Right cardiac atrium (tissue), 5 donors: Measurements from ENCODE around the gene WDR53. TPM values are rescaled to one million over a fixed set of nuclear protein-coding genes. Genes with fewer than 3 reads are reported as not detected.
A peak's percentile ranks its signal among the peaks of the same experiment; 100 is the strongest.
"Not testable (repeated sequence)": the region's sequence is repeated elsewhere in the genome, so short reads cannot be mapped to it uniquely, and the experiment has no call there.

ENCODE experiments used
- ATAC-seq, 2 donors: fragments of 200-7000 bp; cut with Tn5 transposase; one replicate each; pipeline versions ENCODE4 v1.8.0 to v1.9.1; 2020; ENCODE audit warnings: moderate library complexity in 2 of 2, mild to moderate bottlenecking in 1 of 2
- DNase-seq, 3 donors: peaks; one replicate each; pipeline ENCODE4 v3.0.0-alpha.2; 2020
- H3K27ac ChIP-seq: one replicate; pipeline ENCODE4 v1.5.1; 2013; ENCODE audit warnings: mild to moderate bottlenecking, low read length, control low read depth, moderate library complexity
- H3K27me3 ChIP-seq: one replicate; pipeline ENCODE4 v1.6.1; 2013; ENCODE audit not compliant: control insufficient read depth, insufficient read depth
- H3K4me1 ChIP-seq: one replicate; pipeline ENCODE4 v1.6.1; 2013; ENCODE audit warnings: low read length; ENCODE audit not compliant: control insufficient read depth, insufficient read depth
- H3K4me3 ChIP-seq: one replicate; pipeline ENCODE4 v1.5.1; 2013; ENCODE audit warnings: low read length, control low read depth
- H3K9me3 ChIP-seq: one replicate; pipeline ENCODE4 v1.6.1; 2013; ENCODE audit warnings: low read length; ENCODE audit not compliant: control insufficient read depth
- WGBS: extraction: QIAGEN DNeasy Blood & Tissue Kit; methylation state at CpG from one replicate; pipeline ENCODE4 v1.1.7; 2013; 5-methylcytosine and 5-hydroxymethylcytosine counted together
- intact Hi-C, 4 donors: fragments of 100-400 bp; cut with DNase I; formaldehyde crosslinking; loops; one replicate each; pipeline versions ENCODE4 v1.11.0 to v1.14.0; 2022 to 2023
- polyA plus RNA-seq: library from polyadenylated mRNA; stranded (reverse); fragments of 200-250 nt; gene quantifications from one replicate; pipeline ENCODE4 v1.2.3, GENCODE V29; 2013
- total RNA-seq, 4 donors: library from RNA; stranded (reverse); fragmentation: NEBNext Ultra II Directional; extraction: Animal tissue kit (Norgen Biotek cat#: 25700); gene quantifications; one replicate each; pipeline ENCODE4 v1.2.1, GENCODE V29; 2021
- donor health status: healthy with polysubstance abuse.
- donor health status: DM: no; HTN: yes; CAD: no.
- donor health status: DM: no; HTN: no; CAD: no.
- donor health status: DM: no; HTN: yes; CAD: no; lungs with severe emphysema.
- donor health status: DM: yes; HTN: yes; CAD: no.

Gene WDR53
- total and polyA plus RNA-seq, 5 donors = 8.3 to 10.3 (median 10.2) TPM

- DNase-seq (no peak), ATAC-seq (no peak)
- H3K4me1 ChIP-seq = no peaks in the 10 kb centered on the region
- H3K27ac ChIP-seq = no peak overlapping the region
- no peaks in the 10 kb centered on the region for H3K27me3 ChIP-seq
- 91% methylated on average over 2 of the region's 2 CpGs for WGBS
- intact Hi-C loops = loop anchor here in 2 of 4 donors (10.0 kb wide), 2 partner anchors 252 to 262 kb away; no protein-coding TSS in a partner anchor
- no peak overlapping the region for H3K4me3 ChIP-seq
- peaks cover 5% of the 10 kb centered on the region for H3K9me3 ChIP-seq
Observed at GRCh38 chr3:196517162-196517800, 51.1 kb downstream of the WDR53 start.

GRCh38 chr3:196514913-196515621 lies 53.3 kb downstream of the WDR53 start, which contains the start of gene SMCO1:
Gene SMCO1, minus strand, starts transcription at chr3:196515346. Its CDS starts 137 bp downstream, at chr3:196515209.
- ATAC-seq (peak; percentile 77 to 84), DNase-seq (no peak)
- Histone ChIP-seq H3K27me3 (no peaks in the 10 kb centered on the region), H3K4me3 (peak within 1 kb of the TSS; percentile 26), H3K4me1 (no peaks in the 10 kb centered on the region), H3K27ac (peak within 1 kb of the TSS; percentile 77), H3K9me3 (peaks cover 5% of the 10 kb centered on the region)
- 74% methylated on average over 10 of the region's 10 CpGs for WGBS
- intact Hi-C loops = loop anchor here in 2 of 4 donors (10.0 kb wide), 2 partner anchors 250 to 260 kb away; no protein-coding TSS in a partner anchor

GRCh38 chr3:196514350-196514716 lies 54.0 kb downstream of the WDR53 start:
- H3K4me1 ChIP-seq = no peaks in the 10 kb centered on the region
- 97% methylated on average over 1 of the region's 1 CpG for WGBS
- no peaks in the 10 kb centered on the region for H3K27me3 ChIP-seq
- ATAC-seq = no peak
- H3K27ac ChIP-seq = peak overlapping the region; percentile 42
- no peak overlapping the region for H3K4me3 ChIP-seq
- peaks cover 2% of the 10 kb centered on the region for H3K9me3 ChIP-seq
- intact Hi-C loops = loop anchor here in 2 of 4 donors (10.0 kb wide), 2 partner anchors 250 to 260 kb away; no protein-coding TSS in a partner anchor
- no peak for DNase-seq

GRCh38 chr3:196513697-196514349 lies 54.5 kb downstream of the WDR53 start:
- intact Hi-C loops = loop anchor here in 2 of 4 donors (10.0 kb wide), 2 partner anchors 249 to 259 kb away; no protein-coding TSS in a partner anchor
- no peaks in the 10 kb centered on the region for H3K9me3 ChIP-seq
- ATAC-seq (peak in 1 of 2 donors; percentile 42), DNase-seq (no peak)
- H3K4me1 ChIP-seq = no peaks in the 10 kb centered on the region
- 69% methylated on average over 8 of the region's 8 CpGs for WGBS
- H3K27me3 ChIP-seq = no peaks in the 10 kb centered on the region
- no peak overlapping the region for H3K27ac ChIP-seq
- H3K4me3 ChIP-seq = no peak overlapping the region

GRCh38 chr3:196511646-196512425 lies 56.5 kb downstream of the WDR53 start:
- not testable (repeated sequence) for H3K27me3 ChIP-seq, ATAC-seq, H3K4me1 ChIP-seq, H3K9me3 ChIP-seq, H3K4me3 ChIP-seq, H3K27ac ChIP-seq, DNase-seq
- WGBS = 88% methylated on average over 14 of the region's 15 CpGs
- intact Hi-C loops = loop anchor here in 2 of 4 donors (10.0 kb wide), 2 partner anchors 247 to 257 kb away; no protein-coding TSS in a partner anchor

- intact Hi-C loops = loop anchor here in 2 of 4 donors (10.0 kb wide), 2 partner anchors 246 to 256 kb away; no protein-coding TSS in a partner anchor
- 99% methylated on average over 1 of the region's 1 CpG for WGBS
- H3K4me3 ChIP-seq, ATAC-seq, H3K27me3 ChIP-seq, H3K9me3 ChIP-seq, DNase-seq, H3K4me1 ChIP-seq, H3K27ac ChIP-seq: not testable (repeated sequence)
Observed at GRCh38 chr3:196511108-196511507, 57.2 kb downstream of the WDR53 start.

GRCh38 chr3:196506687-196507086 lies 61.7 kb downstream of the WDR53 start:
- Histone ChIP-seq H3K27ac (no peak overlapping the region), H3K4me1 (no peaks in the 10 kb centered on the region), H3K27me3 (no peaks in the 10 kb centered on the region), H3K4me3 (no peak overlapping the region), H3K9me3 (peaks cover 4% of the 10 kb centered on the region)
- WGBS = 89% methylated on average over 8 of the region's 8 CpGs
- intact Hi-C loops = no loop called here
- no peak for ATAC-seq
- no peak for DNase-seq

GRCh38 chr3:196504556-196504955 lies 63.8 kb downstream of the WDR53 start:
- Histone ChIP-seq H3K27me3 (no peaks in the 10 kb centered on the region), H3K4me3 (no peak overlapping the region), H3K27ac (no peak overlapping the region), H3K4me1 (peaks cover 7% of the 10 kb centered on the region), H3K9me3 (peaks cover 4% of the 10 kb centered on the region)
- intact Hi-C loops = no loop called here
- WGBS = 97% methylated on average over 6 of the region's 6 CpGs
- DNase-seq (no peak), ATAC-seq (no peak)
